HG02884 (cell line): ENCODE measurements around the gene LGALS3.
A peak's percentile ranks its signal among the peaks of the same experiment; 100 is the strongest.

Source experiments
- ATAC-seq: cut with Tn5 transposase; IDR thresholded peaks from one replicate; pipeline ENCODE4 v1.9.1; 2021; ENCODE audit warnings: mild to moderate bottlenecking, moderate library complexity; ENCODE audit not compliant: unreplicated experiment

The LGALS3 gene

DNA sequence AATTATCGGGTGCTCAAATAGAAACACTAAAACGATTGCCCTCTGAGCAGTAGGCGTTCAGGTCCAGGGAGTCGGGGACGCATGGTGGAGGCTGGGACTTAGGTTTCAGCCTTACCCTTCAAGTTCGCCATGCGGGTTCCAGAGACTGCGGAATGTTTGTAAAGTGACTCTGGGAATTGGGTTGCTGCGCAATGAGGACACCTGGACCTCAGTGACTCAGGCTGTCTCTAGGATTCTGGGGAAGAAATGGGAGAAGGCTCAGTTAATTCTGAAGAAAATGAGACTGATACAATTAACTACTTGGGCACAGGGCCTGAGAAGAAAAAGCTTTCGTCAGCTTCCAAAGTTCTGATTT lies 1.1 kb downstream of the LGALS3 start:
- ATAC-seq = no peak

DNA sequence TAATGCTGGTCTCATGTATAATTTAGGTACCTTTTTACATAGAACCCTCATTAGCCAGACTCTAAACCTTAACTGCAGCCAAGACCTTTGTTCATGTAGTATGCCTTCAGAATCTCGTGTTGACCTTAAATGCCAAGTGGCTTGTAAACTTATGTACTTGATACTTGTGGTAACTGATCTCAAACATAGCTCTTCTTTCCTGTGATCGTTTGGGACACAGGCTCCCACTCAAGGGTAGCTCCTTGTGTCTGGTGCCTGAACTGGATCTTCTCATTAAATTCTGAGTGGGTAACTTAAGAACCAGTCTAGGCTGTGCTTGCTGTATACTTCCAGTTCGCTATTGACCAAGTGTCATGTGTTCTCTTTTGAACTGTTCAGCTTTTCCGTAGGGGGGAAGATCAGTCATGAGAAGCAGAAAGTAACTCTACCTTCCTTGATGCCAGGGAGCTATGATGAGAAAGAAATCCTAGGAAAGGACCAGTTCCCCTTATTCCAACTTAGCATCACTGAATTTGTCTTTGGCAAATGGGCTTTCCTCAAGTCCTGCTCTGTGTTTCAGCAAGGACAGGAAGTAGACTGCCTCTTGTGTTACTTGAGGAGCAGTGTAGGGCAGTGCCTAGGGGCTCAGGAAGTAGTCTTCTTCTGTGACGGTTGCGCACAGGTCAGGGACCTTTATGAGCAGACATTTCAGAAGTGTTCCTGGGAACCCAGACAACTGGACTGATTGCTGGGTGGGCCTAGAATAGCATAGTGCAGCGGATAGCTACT lies 2.5 kb downstream of the LGALS3 start:
- no peak for ATAC-seq

DNA sequence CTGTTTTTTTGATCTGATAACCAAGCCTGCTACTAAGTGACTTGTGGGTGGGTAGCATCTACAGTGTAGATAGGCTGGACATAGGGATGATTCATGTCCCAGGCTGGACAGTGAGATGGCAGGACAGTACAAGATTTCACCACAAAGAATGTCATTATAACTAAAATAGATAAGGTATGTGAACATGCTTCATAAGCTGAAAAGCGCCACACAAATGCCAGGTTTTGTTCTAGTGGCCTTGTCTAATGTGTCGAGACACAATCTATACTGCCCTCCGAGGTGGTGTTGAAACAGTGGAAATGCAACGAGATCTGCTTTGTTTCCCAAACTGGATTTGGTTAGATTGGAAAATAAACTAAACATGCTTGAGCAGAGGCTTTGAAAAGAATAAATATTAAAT lies 4.4 kb downstream of the LGALS3 start:
- ATAC-seq = no peak

DNA sequence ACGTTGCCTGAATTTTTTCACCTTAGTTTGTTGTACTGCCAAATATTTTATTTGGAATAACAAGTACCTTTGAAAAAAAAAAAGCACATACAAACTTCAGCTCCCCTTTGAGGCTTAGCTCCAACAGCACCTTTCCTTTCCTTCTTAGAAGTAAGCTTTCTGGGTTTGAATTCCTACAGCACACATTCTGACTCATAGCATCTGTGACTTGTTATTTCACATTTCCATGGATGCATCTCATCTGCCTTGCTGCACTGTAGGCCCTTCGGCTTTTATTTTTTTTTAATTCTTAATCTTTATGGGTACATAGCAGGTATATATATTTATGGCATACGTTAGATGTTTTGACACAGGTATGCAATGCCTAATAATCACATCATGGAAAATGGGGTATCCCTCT lies 7.2 kb downstream of the LGALS3 start:
- ATAC-seq = no peak

DNA sequence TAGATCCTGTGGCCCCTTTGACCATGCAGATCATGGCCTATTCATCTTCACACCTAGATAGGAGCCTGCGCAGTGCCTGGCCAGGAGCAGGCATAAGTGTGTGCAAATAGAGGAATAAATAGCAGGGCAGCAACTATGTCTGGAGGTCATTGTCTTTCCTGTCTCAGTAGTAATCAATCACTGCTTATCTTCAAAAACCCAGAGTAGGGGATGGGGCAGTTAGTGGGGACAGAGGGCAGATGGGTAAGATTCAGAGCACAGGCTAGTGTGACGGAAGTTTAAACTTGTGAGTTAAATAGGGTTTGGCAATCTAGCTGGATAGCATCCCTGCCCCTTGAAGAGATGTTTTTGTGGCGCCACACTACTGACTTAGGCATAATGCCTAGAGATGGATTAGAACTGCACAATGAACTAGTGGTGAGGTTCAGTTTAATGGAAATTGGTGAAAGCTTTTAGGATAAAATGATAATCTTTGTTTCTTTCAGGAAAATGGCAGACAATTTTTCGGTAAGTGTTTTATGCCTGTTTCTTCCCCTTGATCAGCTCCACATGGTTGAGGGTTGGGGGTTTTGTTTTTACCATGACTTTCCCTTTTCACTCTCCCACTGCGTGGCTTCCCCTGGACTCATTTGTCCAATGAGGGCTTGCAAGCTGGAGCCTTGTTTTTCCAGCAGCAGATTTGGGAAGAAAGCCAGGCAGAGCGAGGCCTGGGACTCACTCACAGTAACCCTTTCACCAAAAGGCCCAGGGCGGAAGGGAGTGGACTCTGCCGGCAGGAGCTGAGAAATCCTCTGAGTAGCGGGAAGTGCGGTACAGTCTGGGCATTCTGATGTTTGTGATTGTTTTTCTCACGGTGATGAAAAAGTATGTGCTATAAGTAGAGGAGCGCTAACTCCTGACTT lies 8.1 kb downstream of the LGALS3 start:
- ATAC-seq = no peak

DNA sequence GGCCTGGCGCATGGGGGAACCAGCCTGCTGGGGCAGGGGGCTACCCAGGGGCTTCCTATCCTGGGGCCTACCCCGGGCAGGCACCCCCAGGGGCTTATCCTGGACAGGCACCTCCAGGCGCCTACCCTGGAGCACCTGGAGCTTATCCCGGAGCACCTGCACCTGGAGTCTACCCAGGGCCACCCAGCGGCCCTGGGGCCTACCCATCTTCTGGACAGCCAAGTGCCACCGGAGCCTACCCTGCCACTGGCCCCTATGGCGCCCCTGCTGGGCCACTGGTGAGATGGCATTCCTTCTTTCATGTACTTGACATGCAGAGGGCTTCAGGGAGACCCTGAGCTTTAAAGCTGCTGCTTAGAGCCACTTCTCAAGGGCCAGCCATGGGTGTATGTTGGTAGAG lies 9.0 kb downstream of the LGALS3 start:
- no peak for ATAC-seq

DNA sequence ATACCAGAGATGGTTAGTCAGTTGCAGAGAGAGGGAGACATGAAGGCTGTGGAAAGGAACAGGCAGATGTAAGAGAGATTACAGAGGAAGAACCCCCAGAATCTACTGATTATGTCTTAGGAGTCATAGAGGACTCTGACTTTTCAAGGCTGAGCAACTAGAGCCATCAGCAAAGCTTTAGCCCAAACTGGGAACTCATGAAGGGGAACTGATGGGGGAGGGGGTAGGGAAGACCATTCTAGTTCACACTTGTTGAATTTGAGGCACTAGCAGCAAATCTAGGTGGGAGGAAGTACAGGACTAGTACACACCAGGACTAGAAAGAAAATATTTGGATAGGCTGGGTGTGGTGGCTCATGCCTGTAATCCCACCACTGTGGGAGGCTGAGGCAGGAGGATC lies 10.1 kb downstream of the LGALS3 start:
- no peak for ATAC-seq

DNA sequence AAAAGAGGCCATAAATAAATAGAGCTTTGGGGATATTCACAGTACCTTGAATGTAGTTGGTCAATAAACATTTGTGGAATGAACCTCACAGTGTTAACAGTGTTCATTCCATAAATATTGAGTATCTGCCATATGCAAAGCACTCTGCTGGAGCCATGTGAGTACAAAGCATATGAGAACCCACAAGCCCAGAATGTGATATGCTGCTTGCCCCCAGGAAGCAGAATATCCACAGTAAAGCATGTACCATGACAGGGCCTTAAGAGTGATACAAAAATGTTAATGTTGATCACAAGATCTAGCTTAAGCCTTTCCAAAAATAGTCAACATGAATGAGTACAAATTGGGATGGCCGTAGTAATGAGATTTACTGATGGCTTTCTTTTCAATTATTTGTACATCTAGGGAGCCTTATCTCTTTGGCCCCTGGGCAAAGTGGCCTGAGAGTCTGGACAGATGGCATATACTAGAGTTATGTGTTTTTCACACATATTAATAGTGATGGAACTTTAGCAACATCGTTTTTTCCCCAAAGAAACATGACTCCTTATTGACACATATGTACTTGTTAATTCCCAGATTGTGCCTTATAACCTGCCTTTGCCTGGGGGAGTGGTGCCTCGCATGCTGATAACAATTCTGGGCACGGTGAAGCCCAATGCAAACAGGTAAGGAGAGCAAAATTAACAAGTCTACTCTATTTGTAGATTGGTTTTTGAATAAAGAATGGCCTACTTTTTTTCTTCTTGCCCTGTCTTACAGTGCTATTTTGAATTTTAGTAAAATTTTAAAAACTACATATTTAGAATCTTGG lies 10.9 kb downstream of the LGALS3 start:
- ATAC-seq = no peak

DNA sequence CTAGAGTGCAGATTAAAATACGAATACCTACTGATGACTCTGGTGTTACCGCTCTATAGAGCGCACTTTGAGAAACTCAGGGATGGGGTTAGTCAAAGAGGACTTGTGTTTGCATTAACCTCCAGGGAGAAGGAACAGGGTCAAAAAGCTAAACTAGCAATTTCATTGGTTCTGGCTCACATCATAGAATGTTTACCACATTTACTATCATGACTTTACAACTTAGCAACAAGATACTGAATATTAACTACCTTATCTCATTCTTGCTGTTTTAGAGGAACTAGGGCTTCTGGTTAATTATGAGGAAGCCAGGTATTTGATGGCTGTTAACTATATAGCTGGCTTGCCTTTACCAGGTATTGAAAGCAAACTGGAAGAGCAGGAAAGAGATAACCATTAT lies 12.8 kb downstream of the LGALS3 start:
- ATAC-seq = no peak

DNA sequence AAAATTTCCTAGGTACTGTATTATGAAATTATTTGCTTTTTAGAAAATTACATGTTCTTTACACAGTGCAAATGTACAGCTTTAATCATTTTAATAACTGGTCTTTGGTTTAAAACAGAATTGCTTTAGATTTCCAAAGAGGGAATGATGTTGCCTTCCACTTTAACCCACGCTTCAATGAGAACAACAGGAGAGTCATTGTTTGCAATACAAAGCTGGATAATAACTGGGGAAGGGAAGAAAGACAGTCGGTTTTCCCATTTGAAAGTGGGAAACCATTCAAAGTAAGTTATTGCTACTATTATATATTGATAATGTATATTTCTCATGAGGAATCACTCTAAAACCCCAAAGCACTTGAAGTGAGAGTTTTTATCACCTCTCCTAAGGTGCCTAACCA lies 13.4 kb downstream of the LGALS3 start:
- ATAC-seq = no peak

DNA sequence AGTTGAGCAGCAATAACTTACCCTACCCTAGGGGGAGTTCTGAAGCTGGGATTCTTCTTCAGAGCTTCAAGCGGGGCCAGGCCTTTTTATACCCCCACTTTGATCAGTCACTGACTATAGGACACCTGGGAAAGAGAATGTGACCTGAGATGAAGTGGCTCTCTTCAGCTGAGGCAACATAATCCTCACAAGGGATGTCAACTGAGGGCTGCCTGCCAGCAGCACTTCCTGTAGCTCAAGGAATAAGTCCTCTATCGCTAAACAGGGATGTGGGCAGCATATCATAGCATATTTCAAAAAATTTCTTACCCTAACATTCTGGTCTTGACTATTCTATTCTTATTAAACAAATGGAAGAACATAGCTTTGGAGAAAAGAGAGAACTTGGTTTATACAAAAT lies 17.4 kb downstream of the LGALS3 start:
- ATAC-seq = no peak

DNA sequence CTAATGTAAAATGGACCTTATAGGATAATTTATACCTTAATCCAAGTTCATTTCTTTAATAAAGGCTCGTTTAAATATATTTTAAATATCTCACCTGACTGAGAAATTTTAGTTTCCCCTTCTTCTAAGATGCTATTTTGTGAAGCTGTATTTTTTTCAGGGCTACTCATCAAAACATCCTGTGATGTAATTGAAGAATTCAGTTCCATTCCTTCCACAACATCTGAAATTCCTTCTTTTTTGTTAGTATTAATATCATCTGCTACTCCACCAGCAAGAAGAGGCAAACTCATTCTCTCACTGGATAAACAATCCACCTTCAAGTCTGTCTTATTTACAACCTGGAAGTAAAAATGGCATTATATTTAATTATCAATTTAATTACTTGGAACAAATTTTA lies 22.5 kb downstream of the LGALS3 start:
- ATAC-seq = no peak

DNA sequence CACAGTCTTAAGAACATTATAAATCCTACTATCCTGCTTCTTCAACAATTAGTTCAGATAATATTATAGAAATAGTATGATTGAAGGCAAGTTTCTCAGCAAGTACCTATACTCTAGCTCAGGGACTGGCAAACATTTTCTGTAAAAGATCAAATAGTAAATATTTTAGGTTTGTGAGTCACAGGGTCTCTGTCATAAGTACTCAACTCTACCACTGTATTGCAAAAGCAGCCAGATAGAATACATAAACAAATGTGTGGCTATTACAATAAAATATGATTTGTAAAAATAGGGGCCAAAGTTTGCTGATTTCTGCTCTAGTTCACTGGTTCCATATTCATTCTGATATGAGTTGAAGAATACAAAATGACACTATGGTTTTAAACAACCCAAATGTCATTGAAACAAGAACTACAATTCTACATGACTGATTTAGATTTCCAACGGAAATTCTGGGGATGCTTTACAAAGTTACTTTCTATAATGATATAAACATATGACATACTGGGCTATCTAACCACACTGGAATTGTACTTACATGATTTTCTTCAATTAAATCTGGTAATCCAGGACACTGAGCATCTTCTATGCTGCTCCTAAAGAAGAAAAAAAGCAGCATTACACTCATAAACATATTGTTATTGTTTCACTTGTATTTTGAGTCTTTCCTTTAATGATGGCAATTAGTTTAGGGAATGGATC lies 23.2 kb downstream of the LGALS3 start:
- no peak for ATAC-seq

DNA sequence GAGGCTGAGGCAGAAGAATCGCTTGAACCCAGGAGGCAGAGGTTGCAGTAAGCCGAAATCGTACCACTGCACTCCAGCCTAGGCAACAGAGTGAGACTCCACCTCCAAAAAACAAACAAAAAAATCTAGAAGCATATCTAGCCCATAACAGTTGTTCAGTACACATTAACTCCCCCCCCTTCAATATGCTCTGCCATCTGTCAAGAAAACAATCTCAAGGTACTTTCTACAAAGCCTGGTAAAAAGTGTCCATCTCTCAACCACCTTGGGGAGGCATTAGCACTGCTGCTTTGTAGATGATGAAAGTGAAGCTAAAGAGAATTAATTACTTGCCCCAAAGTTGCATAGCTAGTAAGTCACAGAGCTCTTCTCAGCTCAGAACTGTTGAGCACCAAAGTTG lies 24.9 kb downstream of the LGALS3 start:
- no peak for ATAC-seq

DNA sequence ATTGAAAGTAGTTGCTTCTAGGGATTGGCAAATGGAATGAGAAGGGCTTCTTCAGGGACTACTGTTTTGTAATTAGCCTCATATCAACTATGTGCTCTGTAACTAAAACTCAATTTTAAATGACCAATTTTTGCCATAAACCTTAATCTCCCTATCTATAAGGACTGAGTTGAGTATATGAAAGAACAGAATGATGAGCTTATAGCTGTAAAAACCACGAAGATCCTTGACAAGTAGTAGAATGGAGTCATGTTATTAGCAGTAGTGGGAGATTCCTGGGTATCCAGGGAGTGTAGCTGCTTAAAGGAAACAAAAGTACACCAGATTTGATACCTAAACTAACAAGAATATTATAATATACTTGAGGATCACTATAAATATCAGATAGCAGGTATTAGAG lies 28.0 kb downstream of the LGALS3 start:
- ATAC-seq = no peak

DNA sequence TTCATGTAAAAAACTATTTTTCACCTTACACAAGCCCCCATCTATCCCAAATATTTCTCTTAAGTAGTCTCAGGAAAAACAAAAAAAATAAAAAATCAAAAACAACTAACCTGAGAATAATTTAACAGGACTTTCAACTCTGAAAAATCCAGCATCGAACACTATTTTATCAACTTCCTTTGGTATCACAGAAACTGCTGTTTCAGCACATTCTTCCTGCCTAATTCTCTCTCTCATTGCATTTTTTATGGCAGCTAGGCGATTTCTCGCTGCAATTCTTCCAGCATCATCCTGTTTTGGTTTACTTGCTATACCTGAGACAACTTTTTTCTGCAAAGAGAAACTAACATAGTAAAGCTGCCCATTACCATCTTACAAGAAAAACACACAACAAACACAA lies 29.4 kb downstream of the LGALS3 start:
- no peak for ATAC-seq

DNA sequence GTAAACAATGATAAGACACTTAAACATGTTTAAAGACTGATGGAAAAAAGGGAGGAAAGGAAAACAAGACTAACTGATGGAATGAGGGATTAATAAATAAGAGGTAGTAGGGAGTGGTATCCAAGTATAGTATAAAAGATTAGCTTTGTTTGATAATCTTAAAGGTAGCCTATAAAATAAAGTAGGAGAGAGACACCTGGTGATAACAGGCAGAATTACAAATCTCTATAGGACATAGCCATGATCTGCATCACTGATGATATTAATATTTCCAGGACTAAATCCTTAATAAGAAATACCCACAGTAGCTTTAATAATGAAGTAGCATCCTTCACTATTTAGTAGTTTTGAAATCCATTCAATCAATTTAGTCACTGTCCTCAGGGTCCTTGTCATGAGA lies 31.9 kb downstream of the LGALS3 start:
- ATAC-seq = no peak

DNA sequence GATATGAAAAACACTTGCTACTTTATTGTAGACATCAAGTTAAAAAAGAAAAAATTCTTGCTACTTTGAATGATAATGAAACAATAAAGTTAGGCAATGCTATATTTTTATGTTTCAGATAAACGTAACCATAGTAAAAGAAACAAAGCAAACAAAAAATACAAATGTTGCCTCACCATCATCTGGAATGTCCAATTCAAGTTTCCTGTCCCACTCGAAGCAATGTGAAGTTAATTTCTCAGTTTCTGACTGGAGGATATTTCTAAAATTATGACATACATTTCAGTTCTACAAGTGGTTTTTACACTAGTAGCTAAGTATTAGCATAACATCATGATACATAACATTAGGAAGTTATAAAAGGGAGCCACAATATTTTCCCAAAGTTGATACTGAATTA lies 41.5 kb downstream of the LGALS3 start:
- no peak for ATAC-seq

DNA sequence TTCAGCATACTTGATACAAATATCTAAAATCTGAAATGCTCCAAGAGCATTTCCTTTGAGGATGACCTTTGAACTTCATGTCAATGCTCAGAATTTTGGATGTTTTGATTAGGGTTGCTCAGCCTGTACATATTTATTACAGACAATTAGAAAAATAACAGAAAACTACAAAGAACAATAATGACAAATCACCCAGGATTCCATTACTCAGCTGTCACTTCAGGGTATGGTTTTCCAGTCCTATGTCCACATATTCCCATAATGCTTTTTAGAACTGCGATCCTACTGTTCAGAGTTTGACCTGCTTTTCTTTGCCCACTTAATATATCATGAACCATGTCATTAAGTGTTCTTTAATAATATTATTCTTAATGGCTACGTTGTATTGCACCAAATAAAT lies 51.0 kb downstream of the LGALS3 start:
- ATAC-seq = no peak

DNA sequence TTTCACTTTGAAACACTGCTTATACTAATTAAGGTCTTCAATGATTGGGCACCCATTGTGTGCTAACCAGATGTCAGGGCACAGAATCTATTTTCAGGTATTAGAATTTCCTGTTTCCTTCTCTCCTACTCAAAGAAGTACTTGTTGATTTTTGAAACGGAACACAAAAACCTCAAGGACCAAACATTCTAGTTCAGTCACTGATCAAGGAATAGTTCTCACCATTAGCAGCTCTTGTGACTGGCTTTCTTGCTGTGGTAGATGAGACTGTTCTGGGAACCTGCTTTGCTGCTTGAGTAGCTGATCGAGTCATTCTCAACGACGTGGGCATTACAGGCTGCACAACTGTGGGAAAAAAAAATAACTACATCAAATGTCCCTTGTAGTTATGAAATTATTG lies 51.4 kb downstream of the LGALS3 start:
- ATAC-seq = peak; percentile 88

DNA sequence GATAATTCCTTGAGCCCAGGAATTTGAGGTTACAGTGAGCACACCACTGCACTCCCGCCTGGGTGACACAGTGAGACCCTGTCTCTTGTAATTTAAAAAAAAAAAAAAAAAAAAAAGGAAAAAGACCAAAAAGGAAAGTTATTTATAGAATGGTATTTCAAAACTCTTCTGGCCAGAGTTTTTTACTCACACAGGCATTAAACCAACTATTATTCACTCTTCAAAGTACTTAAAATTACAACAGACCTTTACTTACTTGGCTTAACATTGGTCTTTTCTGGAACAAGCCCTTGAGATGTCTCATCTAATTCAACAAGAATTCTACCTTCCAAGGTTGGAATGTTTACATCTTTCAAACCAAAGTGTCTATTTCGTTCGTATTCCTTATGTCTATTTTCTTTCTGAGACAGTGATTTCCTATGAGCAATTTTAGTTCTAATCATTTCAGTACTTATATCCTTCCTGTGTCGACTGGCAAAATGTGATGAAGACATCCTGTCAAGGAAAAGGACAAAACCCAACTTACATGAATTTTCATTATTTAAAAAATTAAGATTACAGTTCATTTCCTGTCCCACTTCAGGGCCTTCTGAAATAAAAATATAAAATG lies 59.7 kb downstream of the LGALS3 start:
- ATAC-seq = no peak
